NB4 (cell line): ENCODE measurements around the gene ZBTB46.

Experiments
- CTCF ChIP-seq: IDR thresholded peaks from one replicate; pipeline ENCODE4 v1.5.1; 2012; ENCODE audit warnings: low read depth, low read length
- MAX ChIP-seq: IDR thresholded peaks from 2 replicates; pipeline ENCODE4 v1.6.1; 2011; ENCODE audit warnings: low read depth, low read length
- MYC ChIP-seq: IDR thresholded peaks from 2 replicates; pipeline ENCODE4 v1.6.1; 2011; ENCODE audit warnings: low read depth, low read length
- POLR2A ChIP-seq: IDR thresholded peaks from 2 replicates; pipeline ENCODE4 v1.6.1; 2011; ENCODE audit warnings: mild to moderate bottlenecking; ENCODE audit not compliant: insufficient read length; ENCODE audit errors: extremely low read depth

GRCh38 chr20:63861981-63862901 is 31.2 kb upstream of the ZBTB46 start:
- TF ChIP-seq POLR2A (no peak), CTCF (no peak), MAX (no peak), MYC (no peak)
